Transverse colon (tissue), 4 donors: ENCODE data around the gene NUAK2. TPM values are rescaled to one million over a fixed set of nuclear protein-coding genes. Genes with fewer than 3 reads are reported as not detected.
A peak's percentile ranks its signal among the peaks of the same experiment; 100 is the strongest.

Source experiments
- DNase-seq: peaks from one replicate; pipeline ENCODE4 v3.0.0-alpha.2; 2019
- H3K27ac ChIP-seq, 4 donors: fragments of 200-600 bp; sonication (generic); 2 replicates each; pipeline ENCODE4 v1.5.1; 2016 to 2018; ENCODE audit warnings: inconsistent platforms in 4 of 4
- H3K27me3 ChIP-seq: fragments of 200-600 bp; sonication (generic); 2 replicates; pipeline ENCODE4 v1.5.1; 2017; ENCODE audit warnings: inconsistent platforms
- H3K36me3 ChIP-seq, 4 donors: fragments of 200-600 bp; sonication (generic); 2 replicates each; pipeline ENCODE4 v1.5.1; 2017 to 2019; ENCODE audit warnings: inconsistent platforms in 4 of 4
- H3K4me1 ChIP-seq, 4 donors: fragments of 200-600 bp; sonication (generic); 2 replicates each; pipeline ENCODE4 v1.5.1; 2017 to 2020; ENCODE audit warnings: inconsistent platforms in 4 of 4
- H3K4me3 ChIP-seq, 4 donors: fragments of 200-600 bp; sonication (generic); 1 replicate in 1 of 4; 2 replicates in 3 of 4; pipeline versions ENCODE4 v1.5.1 to v1.6.1; 2017 to 2019; ENCODE audit warnings: inconsistent platforms in 4 of 4
- H3K9me3 ChIP-seq, 2 donors: fragments of 200-600 bp; sonication (generic); 2 replicates each; pipeline ENCODE4 v1.5.1; 2017 to 2019; ENCODE audit warnings: inconsistent platforms in 2 of 2
- CTCF ChIP-seq, 5 experiments: fragments of 200-600 bp in 3 of 5; fragments of 450-650 bp in 2 of 5; sonication (generic) in 3 of 5; IDR thresholded peaks; 1 replicate in 2 of 5; 2 replicates in 3 of 5; pipeline ENCODE4 v1.5.1; 2016 to 2017; ENCODE audit warnings: antibody characterized with exemption in 5 of 5, inconsistent platforms in 3 of 5, mild to moderate bottlenecking in 2 of 5, moderate library complexity in 1 of 5
- EP300 ChIP-seq: sonication (generic); formaldehyde crosslinking; IDR thresholded peaks from one replicate; pipeline ENCODE4 v1.6.1; 2017; ENCODE audit warnings: antibody characterized with exemption, low read depth
- POLR2A ChIP-seq: fragments of 450-650 bp; IDR thresholded peaks from one replicate; pipeline ENCODE4 v1.6.1; 2016; ENCODE audit warnings: antibody characterized with exemption, mild to moderate bottlenecking, moderate library complexity
- POLR2AphosphoS5 ChIP-seq, 3 donors: sonication (generic); formaldehyde crosslinking; IDR thresholded peaks; one replicate each; pipeline ENCODE4 v1.6.1; 2016; ENCODE audit warnings: antibody characterized with exemption in 3 of 3
- WGBS, 2 donors: methylation state at CpG; one replicate each; pipeline ENCODE4 v1.1.5; 2018; ENCODE audit warnings: low coverage in 1 of 2; 5-methylcytosine and 5-hydroxymethylcytosine counted together
- in situ Hi-C, 4 donors: fragments of 200-750 bp; cut with MboI; loops; one replicate each; pipeline versions ENCODE4 v1.15.0 to v1.15.1; 2017; ENCODE audit warnings: low sequenced_read_pairs in 3 of 4, low pct_ligation_motif_present in 1 of 4, low pct_unique_long_range_greater_than_20kb in 1 of 4
- intact Hi-C: fragments of 100-400 bp; cut with DNase I; formaldehyde crosslinking; loops from one replicate; pipeline ENCODE4 v1.15.1; 2023; ENCODE audit warnings: low total_unique reads
- total RNA-seq, 4 donors: library from RNA; depleted of rRNA; stranded (reverse); fragments of >200 nt; gene quantifications; one replicate each; pipeline ENCODE4 v1.1.0, GENCODE V29; 2016

NUAK2 gene
- total RNA-seq, 4 donors from 2014 or later = 12.5 to 46.8 (median 24.4) TPM

- Histone ChIP-seq H3K4me3 (no peak overlapping the region), H3K27me3 (no peaks in the 10 kb centered on the region), H3K36me3 (no peaks in the 10 kb centered on the region), H3K4me1 (peaks cover 4 to 28% (median 12%) of the 10 kb centered on the region in 4 donors), H3K27ac (no peak overlapping the region), H3K9me3 (no peaks in the 10 kb centered on the region)
- intact Hi-C loops (loop anchor here (10.0 kb wide), 1 partner anchor 76 kb away; no protein-coding TSS in a partner anchor), in situ Hi-C loops (no loop called here)
- DNase-seq = no peak
- no peak for TF ChIP-seq POLR2AphosphoS5 (IDR thresholded peaks at IDR 0.05)
- TF ChIP-seq EP300 = no peak
- no peak for TF ChIP-seq POLR2A
- TF ChIP-seq CTCF (IDR thresholded peaks at IDR 0.05) = no peak
Observed at GRCh38 chr1:205358579-205358978, 37.0 kb upstream of the NUAK2 start.

- no peak for TF ChIP-seq POLR2A
- no peak for TF ChIP-seq CTCF (IDR thresholded peaks at IDR 0.05)
- no peak for TF ChIP-seq EP300
- no peak for TF ChIP-seq POLR2AphosphoS5 (IDR thresholded peaks at IDR 0.05)
- Histone ChIP-seq H3K27ac (no peak overlapping the region), H3K27me3 (no peaks in the 10 kb centered on the region), H3K4me1 (peaks cover 4 to 28% (median 12%) of the 10 kb centered on the region in 4 donors), H3K4me3 (no peak overlapping the region), H3K9me3 (no peaks in the 10 kb centered on the region), H3K36me3 (no peaks in the 10 kb centered on the region)
- DNase-seq = no peak
- intact Hi-C loops (loop anchor here (10.0 kb wide), 1 partner anchor 77 kb away; no protein-coding TSS in a partner anchor), in situ Hi-C loops (no loop called here)
- WGBS, 2 donors = 76 to 82% methylated on average over 3 of the region's 3 CpGs
Observed at GRCh38 chr1:205357567-205357966, 36.0 kb upstream of the NUAK2 start.

DNA sequence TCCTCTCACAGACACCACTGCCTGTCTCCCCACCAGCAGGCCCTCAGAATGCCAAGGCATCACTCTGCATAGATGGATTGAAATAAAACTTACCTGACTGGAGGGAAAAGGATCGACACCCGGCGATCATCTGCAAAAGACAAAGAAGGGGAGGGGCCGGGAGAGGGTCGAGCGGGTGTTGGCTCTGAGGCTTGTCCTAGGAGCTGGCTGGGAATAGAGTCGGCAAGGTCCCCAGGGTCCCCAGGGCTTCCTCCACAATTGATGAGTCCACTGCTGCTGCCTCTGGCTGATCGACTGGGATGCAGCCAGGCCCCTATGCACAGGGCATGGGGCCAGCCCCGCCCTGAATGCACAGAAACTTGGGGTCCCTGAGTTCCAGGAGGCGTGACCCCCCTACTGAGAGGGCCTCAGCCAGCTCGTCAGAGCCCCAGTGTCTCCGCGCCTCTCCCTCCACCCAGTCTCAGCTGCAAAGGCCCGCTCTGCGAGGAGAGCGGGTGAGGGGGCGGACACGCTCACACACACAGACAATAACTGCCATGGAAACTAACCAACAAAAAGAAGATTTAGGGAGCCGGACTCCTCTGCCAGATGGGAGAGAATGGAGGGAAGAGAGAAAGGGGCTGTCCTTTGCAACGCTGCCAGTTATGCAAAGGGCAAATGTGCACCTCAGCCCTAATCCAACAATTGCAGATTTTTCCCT lies 35.0 kb upstream of the NUAK2 start, which contains the start of gene KLHDC8A:
Gene KLHDC8A, minus strand, starts transcription at position 483 of the 700 bp plus-strand sequence. CDS start 13,318 bp downstream, outside the sequence.
- Histone ChIP-seq H3K9me3 (no peaks in the 10 kb centered on the region), H3K4me1 (peaks cover 4 to 31% (median 12%) of the 10 kb centered on the region in 4 donors), H3K27ac (peak within 1 kb of the TSS in 3 of 4 donors; percentile 19 to 62 (median 30)), H3K4me3 (no peak within 1 kb of the TSS), H3K27me3 (no peaks in the 10 kb centered on the region), H3K36me3 (no peaks in the 10 kb centered on the region)
- intact Hi-C loops = loop anchor here (10.0 kb wide), 1 partner anchor 78 kb away; no protein-coding TSS in a partner anchor
- WGBS, 2 donors = 64% methylated on average over 20 of the region's 20 CpGs; no CpG with 5 or more reads in 1 of the 2 donors
- in situ Hi-C loops = no loop called here
- DNase-seq = no peak
- no peak for TF ChIP-seq CTCF (IDR thresholded peaks at IDR 0.05)
- TF ChIP-seq EP300 = no peak
- TF ChIP-seq POLR2AphosphoS5 (IDR thresholded peaks at IDR 0.05) = no peak
- TF ChIP-seq POLR2A = no peak

GRCh38 chr1:205355075-205355453 lies 33.5 kb upstream of the NUAK2 start:
- intact Hi-C loops = loop anchor here (10.0 kb wide), 1 partner anchor 80 kb away; no protein-coding TSS in a partner anchor
- no peak overlapping the region for H3K4me3 ChIP-seq
- peaks cover 4 to 31% (median 12%) of the 10 kb centered on the region in 4 donors for H3K4me1 ChIP-seq
- H3K27me3 ChIP-seq = no peaks in the 10 kb centered on the region
- H3K27ac ChIP-seq = peak overlapping the region; percentile 19 to 62 (median 40)
- in situ Hi-C loops = no loop called here
- 36 to 59% methylated on average over 3 of the region's 3 CpGs for WGBS, 2 donors
- no peaks in the 10 kb centered on the region for H3K36me3 ChIP-seq
- H3K9me3 ChIP-seq = no peaks in the 10 kb centered on the region
- TF ChIP-seq POLR2AphosphoS5 (IDR thresholded peaks at IDR 0.05) (peak in 2 of 3 donors; percentile 60 to 70), CTCF (IDR thresholded peaks at IDR 0.05) (no peak), POLR2A (no peak)
- DNase-seq = peak; percentile 86
